Measurements from ENCODE around the gene TMEM63A. TPM values are rescaled to one million over a fixed set of nuclear protein-coding genes. Genes with fewer than 3 reads are reported as not detected.

The TMEM63A gene
- total RNA-seq, 1 donor from 2014 or later: 41.3 TPM

DNA sequence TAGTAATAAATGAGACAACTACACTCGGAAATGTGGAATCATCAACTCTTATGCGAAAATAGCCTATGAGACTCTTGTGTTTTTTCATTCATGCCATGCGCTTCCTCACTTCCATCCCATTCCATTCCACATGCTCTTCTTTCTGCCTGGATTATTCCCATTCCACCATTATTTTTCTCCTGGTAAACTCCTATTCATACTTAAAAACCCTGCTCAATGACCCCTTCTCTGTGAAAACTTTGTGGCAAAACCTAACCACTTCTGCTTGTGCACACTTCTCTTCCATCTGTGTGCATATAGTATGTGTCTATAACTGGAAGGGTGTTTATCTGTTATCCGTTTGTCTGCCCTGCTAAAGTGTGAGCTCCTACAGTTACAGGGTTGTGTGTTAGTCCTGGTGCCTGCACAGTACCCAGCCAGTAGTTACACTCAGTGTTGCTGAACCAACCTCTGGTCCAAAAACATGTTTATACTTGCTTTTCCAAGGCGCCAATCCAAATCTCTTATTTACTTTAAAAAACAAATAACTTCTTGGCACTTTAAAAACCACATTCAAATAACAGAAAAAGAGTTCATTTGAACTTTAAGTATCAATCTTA, 61.6 kb downstream of the TMEM63A start:
- H3K9me3 ChIP-seq: no peaks in the 10 kb centered on the region
- no peak overlapping the region for H3K4me3 ChIP-seq
- DNase-seq (ENCODE audit: low spot score in 2 of 2): no peak
- H3K27me3 ChIP-seq: no peaks in the 10 kb centered on the region
- peak overlapping the region in 1 of 2 donors; percentile 73 for H3K27ac ChIP-seq
- TF ChIP-seq CTCF (IDR thresholded peaks at IDR 0.05): no peak
- intact Hi-C loops (cut with DNase I): no loop called here
- H3K36me3 ChIP-seq: no peaks in the 10 kb centered on the region
- H3K4me1 ChIP-seq: peaks cover 19 to 56% of the 10 kb centered on the region in 2 donors

- Histone ChIP-seq H3K9me3 (no peaks in the 10 kb centered on the region), H3K27me3 (no peaks in the 10 kb centered on the region), H3K4me3 (no peak overlapping the region), H3K27ac (peak overlapping the region; percentile 73 to 74), H3K36me3 (no peaks in the 10 kb centered on the region), H3K4me1 (peaks cover 26 to 56% of the 10 kb centered on the region in 2 donors)
- intact Hi-C loops (cut with DNase I): loop anchor here (5.0 kb wide), 2 partner anchors 63 to 122 kb away; partner anchors contain the start of gene TMEM63A
- no peak for TF ChIP-seq CTCF (IDR thresholded peaks at IDR 0.05)
- no peak for DNase-seq (ENCODE audit: low spot score in 2 of 2)
These were observed 62.6 kb downstream of the TMEM63A start for GRCh38 chr1:225819346-225820192.

DNA sequence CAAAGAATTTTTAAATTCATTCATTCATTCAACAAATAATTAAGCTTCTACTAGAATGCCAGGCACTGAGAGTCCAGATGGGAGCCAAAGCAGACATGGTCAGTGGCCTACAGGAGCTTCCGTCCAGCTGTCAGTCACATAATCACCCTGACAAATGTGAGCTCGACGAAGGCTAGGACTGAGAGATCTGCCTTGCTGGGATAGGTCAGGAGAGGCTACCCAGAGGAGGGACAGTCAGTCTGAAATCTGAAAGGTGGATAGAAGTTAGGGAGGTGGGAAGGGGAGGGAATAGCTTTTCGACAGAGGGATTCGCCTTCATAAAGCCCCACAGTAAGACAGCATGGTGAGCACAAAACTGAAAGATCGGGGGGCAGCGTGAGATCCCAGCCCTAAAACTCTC, 64.0 kb downstream of the TMEM63A start:
- intact Hi-C loops (cut with DNase I): loop anchor here (5.0 kb wide), 2 partner anchors 64 to 121 kb away; partner anchors contain the start of gene TMEM63A

GRCh38 chr1:225817611-225818061, 64.5 kb downstream of the TMEM63A start:
- H3K27me3 ChIP-seq: no peaks in the 10 kb centered on the region
- peaks cover 38 to 62% of the 10 kb centered on the region in 2 donors for H3K4me1 ChIP-seq
- H3K4me3 ChIP-seq: peak overlapping the region in 1 of 2 donors; percentile 37
- no peak for TF ChIP-seq CTCF (IDR thresholded peaks at IDR 0.05)
- intact Hi-C loops (cut with DNase I): loop anchor here (2.0 to 5.0 kb wide), 3 partner anchors 17 to 120 kb away; partner anchors contain the start of gene TMEM63A
- H3K9me3 ChIP-seq: no peaks in the 10 kb centered on the region
- peak overlapping the region; percentile 89 to 90 for H3K27ac ChIP-seq
- no peaks in the 10 kb centered on the region for H3K36me3 ChIP-seq
- peak; percentile 84 to 96 for DNase-seq (ENCODE audit: low spot score in 2 of 2)

More for the DNA sequence above, 64.0 kb downstream of the TMEM63A start:
- Histone ChIP-seq H3K4me3 (no peak overlapping the region), H3K27me3 (no peaks in the 10 kb centered on the region), H3K36me3 (no peaks in the 10 kb centered on the region), H3K9me3 (no peaks in the 10 kb centered on the region), H3K27ac (peak overlapping the region; percentile 89 to 90), H3K4me1 (peaks cover 38 to 61% of the 10 kb centered on the region in 2 donors)
- no peak for TF ChIP-seq CTCF (IDR thresholded peaks at IDR 0.05)
- no peak for DNase-seq (ENCODE audit: low spot score in 2 of 2)

DNA sequence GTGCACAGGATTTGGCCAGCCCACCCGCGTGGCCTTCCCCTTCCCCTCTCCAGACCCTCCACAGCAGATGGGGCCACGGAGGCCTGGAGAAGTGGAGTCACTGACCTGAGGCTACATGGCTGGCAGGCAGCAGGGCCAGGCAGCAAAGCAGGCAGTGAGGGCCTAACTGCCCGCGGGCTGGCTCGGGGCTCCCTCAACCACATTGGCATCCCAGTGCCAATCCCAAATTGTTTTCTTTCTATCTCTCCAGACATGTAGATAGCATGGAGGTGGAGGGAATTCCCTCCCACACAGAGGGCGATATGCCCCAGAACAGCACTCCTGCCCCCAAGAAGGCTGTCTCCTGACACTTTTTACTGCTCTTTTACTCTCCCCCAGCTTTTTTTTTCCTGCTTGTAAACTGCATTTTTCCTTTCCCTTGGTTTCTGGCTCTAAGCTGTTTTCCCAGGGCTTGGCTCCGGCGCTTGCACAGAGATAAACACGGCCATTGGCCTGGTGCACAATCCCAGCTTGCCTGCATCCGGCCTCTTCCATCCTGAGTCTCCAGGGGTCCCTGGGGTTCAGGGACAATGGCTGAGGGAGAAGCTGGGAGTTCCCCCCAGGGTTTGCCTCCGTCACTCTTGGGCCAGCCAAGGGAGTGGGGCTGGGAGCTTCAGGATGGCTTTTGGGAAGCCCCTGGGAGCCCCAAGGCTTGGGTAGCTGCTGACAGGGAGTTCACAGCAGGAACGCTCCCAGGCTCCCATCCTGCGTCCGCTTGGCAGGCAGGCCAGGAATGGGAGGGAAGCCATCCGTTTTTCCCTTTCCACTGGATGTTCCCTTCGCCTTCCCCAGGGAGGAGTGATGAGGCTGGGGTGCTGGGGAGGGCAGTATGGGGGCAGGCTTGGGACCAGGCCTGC, 65.3 kb downstream of the TMEM63A start:
- no peaks in the 10 kb centered on the region for H3K36me3 ChIP-seq
- peaks cover 41 to 69% of the 10 kb centered on the region in 2 donors for H3K4me1 ChIP-seq
- no peaks in the 10 kb centered on the region for H3K27me3 ChIP-seq
- intact Hi-C loops (cut with DNase I): loop anchor here (2.0 to 5.0 kb wide), 3 partner anchors 18 to 120 kb away; partner anchors contain the start of gene TMEM63A
- H3K4me3 ChIP-seq: peak overlapping the region in 1 of 2 donors; percentile 37
- TF ChIP-seq CTCF (IDR thresholded peaks at IDR 0.05): no peak
- peak in 1 of 2 donors; percentile 84 for DNase-seq (ENCODE audit: low spot score in 2 of 2)
- H3K27ac ChIP-seq: peak overlapping the region; percentile 89 to 90
- no peaks in the 10 kb centered on the region for H3K9me3 ChIP-seq
